Spinal cord (tissue), 10 donors: ENCODE data around the gene TAL1. TPM values are rescaled to one million over a fixed set of nuclear protein-coding genes. Genes with fewer than 3 reads are reported as not detected.
A peak's percentile ranks its signal among the peaks of the same experiment; 100 is the strongest.

Source experiments
- DNase-seq, 6 donors: peaks; one replicate each; pipeline versions ENCODE4 v3.0.0 to v3.0.0-alpha.2; 2013 to 2015; ENCODE audit warnings: low spot score in 6 of 6, low read depth in 4 of 6
- H3K27ac ChIP-seq: one replicate; pipeline ENCODE4 v1.5.1; 2013; ENCODE audit warnings: low read depth, low read length, control low read depth
- H3K27me3 ChIP-seq: one replicate; pipeline ENCODE4 v1.6.1; 2013; ENCODE audit warnings: low read length; ENCODE audit not compliant: control insufficient read depth, insufficient read depth
- H3K36me3 ChIP-seq: one replicate; pipeline ENCODE4 v1.6.1; 2013; ENCODE audit warnings: low read length; ENCODE audit not compliant: control insufficient read depth, insufficient read depth
- H3K4me1 ChIP-seq: one replicate; pipeline ENCODE4 v1.6.1; 2013; ENCODE audit warnings: low read length; ENCODE audit not compliant: control insufficient read depth, insufficient read depth
- H3K4me3 ChIP-seq: one replicate; pipeline ENCODE4 v1.5.1; 2013; ENCODE audit warnings: low read depth, low read length, control low read depth
- H3K9me3 ChIP-seq: one replicate; pipeline ENCODE4 v1.6.1; 2013; ENCODE audit warnings: low read length; ENCODE audit not compliant: control insufficient read depth, insufficient read depth
- WGBS: methylation state at CpG from one replicate; pipeline ENCODE4 v1.1.5; 2013; ENCODE audit warnings: missing lambda C conversion rate; ENCODE audit not compliant: insufficient coverage; 5-methylcytosine and 5-hydroxymethylcytosine counted together
- polyA plus RNA-seq, 2 donors: library from polyadenylated mRNA; unstranded; fragments of 120-200 nt; gene quantifications; one replicate each; pipeline ENCODE4 v1.2.1, GENCODE V29; 2013; ENCODE audit not compliant: insufficient read length in 2 of 2
- total RNA-seq, 2 donors: library from RNA; depleted of rRNA in 1 of 2; stranded (reverse); fragments of 120-200 nt in 1 of 2; fragments of >200 nt in 1 of 2; gene quantifications; one replicate each; pipeline versions ENCODE4 v1.2.3 to v1.2.4, GENCODE V29; 2013 to 2014
- donor health status: healthy.

TAL1 gene
- total and polyA plus RNA-seq, 4 donors: 5.6 to 8.7 (median 7.2) TPM

- peaks cover 12% of the 10 kb centered on the region for H3K27me3 ChIP-seq
- no peaks in the 10 kb centered on the region for H3K36me3 ChIP-seq
- DNase-seq: no peak
- H3K4me1 ChIP-seq: peaks cover 12% of the 10 kb centered on the region
- no peak overlapping the region for H3K27ac ChIP-seq
- no peaks in the 10 kb centered on the region for H3K9me3 ChIP-seq
- WGBS: 68% methylated on average over 6 of the region's 11 CpGs
- H3K4me3 ChIP-seq: no peak overlapping the region
Observed at GRCh38 chr1:47213230-47213963, 18.6 kb downstream of the TAL1 start.

GRCh38 chr1:47212636-47213229, 19.3 kb downstream of the TAL1 start:
- Histone ChIP-seq H3K36me3 (no peaks in the 10 kb centered on the region), H3K27ac (no peak overlapping the region), H3K27me3 (peaks cover 13% of the 10 kb centered on the region), H3K4me3 (no peak overlapping the region), H3K9me3 (no peaks in the 10 kb centered on the region), H3K4me1 (peaks cover 18% of the 10 kb centered on the region)
- 98% methylated on average over 3 of the region's 4 CpGs for WGBS
- no peak for DNase-seq

GRCh38 chr1:47211796-47212269, 20.2 kb downstream of the TAL1 start:
- peak overlapping the region; percentile 16 for H3K27ac ChIP-seq
- H3K4me1 ChIP-seq: peaks cover 19% of the 10 kb centered on the region
- H3K9me3 ChIP-seq: no peaks in the 10 kb centered on the region
- no peaks in the 10 kb centered on the region for H3K36me3 ChIP-seq
- 53% methylated on average over 4 of the region's 9 CpGs for whole genome bisulfite sequencing
- DNase-seq: no peak
- no peak overlapping the region for H3K4me3 ChIP-seq
- H3K27me3 ChIP-seq: peaks cover 13% of the 10 kb centered on the region

GRCh38 chr1:47210666-47211065, 21.4 kb downstream of the TAL1 start:
- DNase-seq: no peak
- Histone ChIP-seq H3K4me1 (peaks cover 19% of the 10 kb centered on the region), H3K4me3 (no peak overlapping the region), H3K9me3 (no peaks in the 10 kb centered on the region), H3K27me3 (peaks cover 16% of the 10 kb centered on the region), H3K36me3 (no peaks in the 10 kb centered on the region), H3K27ac (no peak overlapping the region)
- WGBS: 93% methylated on average over 3 of the region's 3 CpGs

- WGBS: 100% methylated on average over 1 of the region's 3 CpGs
- Histone ChIP-seq H3K4me3 (no peak overlapping the region), H3K4me1 (peaks cover 19% of the 10 kb centered on the region), H3K27ac (no peak overlapping the region), H3K36me3 (no peaks in the 10 kb centered on the region), H3K27me3 (peaks cover 16% of the 10 kb centered on the region), H3K9me3 (no peaks in the 10 kb centered on the region)
- no peak for DNase-seq
Observed at GRCh38 chr1:47209725-47210325, 22.2 kb downstream of the TAL1 start.

GRCh38 chr1:47209091-47209490, 22.9 kb downstream of the TAL1 start:
- H3K4me1 ChIP-seq: peaks cover 19% of the 10 kb centered on the region
- no peak overlapping the region for H3K4me3 ChIP-seq
- H3K27ac ChIP-seq: no peak overlapping the region
- WGBS: 44% methylated on average over 8 of the region's 8 CpGs
- peaks cover 16% of the 10 kb centered on the region for H3K27me3 ChIP-seq
- no peak for DNase-seq
- H3K9me3 ChIP-seq: no peaks in the 10 kb centered on the region
- no peaks in the 10 kb centered on the region for H3K36me3 ChIP-seq

GRCh38 chr1:47208374-47208850, 23.6 kb downstream of the TAL1 start:
- WGBS: 16% methylated on average over 8 of the region's 11 CpGs
- Histone ChIP-seq H3K9me3 (no peaks in the 10 kb centered on the region), H3K27me3 (peaks cover 16% of the 10 kb centered on the region), H3K4me3 (no peak overlapping the region), H3K27ac (no peak overlapping the region), H3K36me3 (no peaks in the 10 kb centered on the region), H3K4me1 (peaks cover 19% of the 10 kb centered on the region)
- DNase-seq: peak in 2 of 6 donors; percentile 69 to 74

GRCh38 chr1:47207803-47208373, 24.1 kb downstream of the TAL1 start:
- DNase-seq: no peak
- no peaks in the 10 kb centered on the region for H3K9me3 ChIP-seq
- no peak overlapping the region for H3K27ac ChIP-seq
- H3K4me1 ChIP-seq: peaks cover 19% of the 10 kb centered on the region
- no peak overlapping the region for H3K4me3 ChIP-seq
- peaks cover 16% of the 10 kb centered on the region for H3K27me3 ChIP-seq
- 39% methylated on average over 7 of the region's 8 CpGs for WGBS
- no peaks in the 10 kb centered on the region for H3K36me3 ChIP-seq

GRCh38 chr1:47205918-47206317, 26.1 kb downstream of the TAL1 start:
- no peak for DNase-seq
- no peaks in the 10 kb centered on the region for H3K36me3 ChIP-seq
- no peaks in the 10 kb centered on the region for H3K9me3 ChIP-seq
- no peak overlapping the region for H3K4me3 ChIP-seq
- peaks cover 16% of the 10 kb centered on the region for H3K4me1 ChIP-seq
- no peak overlapping the region for H3K27ac ChIP-seq
- H3K27me3 ChIP-seq: peaks cover 15% of the 10 kb centered on the region
- 93% methylated on average over 2 of the region's 5 CpGs for WGBS
